Coronary artery (tissue), 2 donors: Measurements from ENCODE around the gene LCT.

Experiments
- DNase-seq: peaks from one replicate; pipeline ENCODE4 v3.0.0-alpha.2; 2017; ENCODE audit warnings: low spot score
- H3K27ac ChIP-seq, 2 donors: fragments of 200-600 bp; sonication (generic); one replicate each; pipeline ENCODE4 v1.5.1; 2016 to 2019
- H3K4me3 ChIP-seq: fragments of 200-600 bp; sonication (generic); 2 replicates; pipeline ENCODE4 v1.5.1; 2016; ENCODE audit warnings: mild to moderate bottlenecking, moderate library complexity
- TF ChIP-seq, protein P1 (sequence below): fragments of 200-600 bp; sonication (generic); IDR thresholded peaks from one replicate; pipeline ENCODE4 v1.5.1; 2019; ENCODE audit warnings: antibody characterized with exemption

LCT gene

DNA sequence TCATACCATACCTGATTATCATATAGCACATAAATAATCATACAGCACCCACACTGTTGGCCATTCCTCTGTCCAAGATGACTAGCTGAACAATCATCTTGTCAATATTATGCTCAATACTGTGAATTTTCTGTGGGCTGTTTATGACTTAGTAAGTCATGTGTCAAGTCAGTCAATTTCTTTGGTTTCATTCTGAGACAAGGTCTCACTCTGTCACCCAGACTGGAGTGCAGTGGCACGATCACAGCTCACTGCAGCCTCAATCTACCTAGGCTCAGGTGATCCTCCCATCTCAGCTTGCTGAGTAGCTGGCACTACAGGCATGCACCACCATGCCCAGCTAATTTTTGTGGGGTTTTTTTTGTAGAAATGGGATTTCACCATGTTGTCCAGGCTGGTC lies 33.6 kb upstream of the LCT start:
- Histone ChIP-seq H3K4me3 (no peak overlapping the region), H3K27ac (no peak overlapping the region)
- DNase-seq, result no peak
- TF ChIP-seq, protein P1, sequence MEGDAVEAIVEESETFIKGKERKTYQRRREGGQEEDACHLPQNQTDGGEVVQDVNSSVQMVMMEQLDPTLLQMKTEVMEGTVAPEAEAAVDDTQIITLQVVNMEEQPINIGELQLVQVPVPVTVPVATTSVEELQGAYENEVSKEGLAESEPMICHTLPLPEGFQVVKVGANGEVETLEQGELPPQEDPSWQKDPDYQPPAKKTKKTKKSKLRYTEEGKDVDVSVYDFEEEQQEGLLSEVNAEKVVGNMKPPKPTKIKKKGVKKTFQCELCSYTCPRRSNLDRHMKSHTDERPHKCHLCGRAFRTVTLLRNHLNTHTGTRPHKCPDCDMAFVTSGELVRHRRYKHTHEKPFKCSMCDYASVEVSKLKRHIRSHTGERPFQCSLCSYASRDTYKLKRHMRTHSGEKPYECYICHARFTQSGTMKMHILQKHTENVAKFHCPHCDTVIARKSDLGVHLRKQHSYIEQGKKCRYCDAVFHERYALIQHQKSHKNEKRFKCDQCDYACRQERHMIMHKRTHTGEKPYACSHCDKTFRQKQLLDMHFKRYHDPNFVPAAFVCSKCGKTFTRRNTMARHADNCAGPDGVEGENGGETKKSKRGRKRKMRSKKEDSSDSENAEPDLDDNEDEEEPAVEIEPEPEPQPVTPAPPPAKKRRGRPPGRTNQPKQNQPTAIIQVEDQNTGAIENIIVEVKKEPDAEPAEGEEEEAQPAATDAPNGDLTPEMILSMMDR, result no peak

DNA sequence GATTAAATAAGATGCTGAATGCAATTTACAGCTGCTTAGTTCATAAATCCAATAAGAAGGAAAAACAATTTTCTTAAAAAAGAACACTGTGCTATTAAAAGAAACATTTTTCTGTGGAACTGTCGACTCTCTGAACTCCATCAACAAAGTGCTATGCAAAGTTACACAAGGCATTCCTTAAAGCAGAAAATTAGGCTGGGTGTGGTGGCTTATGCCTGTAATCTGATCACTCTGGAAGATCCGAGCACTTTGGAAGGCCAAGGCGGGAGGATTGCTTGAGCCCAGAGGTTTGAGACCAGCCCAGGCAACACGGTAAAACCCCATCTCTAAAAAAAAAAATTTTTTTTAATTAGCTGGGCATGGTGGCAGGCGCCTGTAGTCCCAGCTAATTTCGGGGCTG lies 26.2 kb upstream of the LCT start:
- no peak for DNase-seq
- TF ChIP-seq, protein P1, result no peak
- no peak overlapping the region for H3K27ac ChIP-seq
- H3K4me3 ChIP-seq, result no peak overlapping the region

DNA sequence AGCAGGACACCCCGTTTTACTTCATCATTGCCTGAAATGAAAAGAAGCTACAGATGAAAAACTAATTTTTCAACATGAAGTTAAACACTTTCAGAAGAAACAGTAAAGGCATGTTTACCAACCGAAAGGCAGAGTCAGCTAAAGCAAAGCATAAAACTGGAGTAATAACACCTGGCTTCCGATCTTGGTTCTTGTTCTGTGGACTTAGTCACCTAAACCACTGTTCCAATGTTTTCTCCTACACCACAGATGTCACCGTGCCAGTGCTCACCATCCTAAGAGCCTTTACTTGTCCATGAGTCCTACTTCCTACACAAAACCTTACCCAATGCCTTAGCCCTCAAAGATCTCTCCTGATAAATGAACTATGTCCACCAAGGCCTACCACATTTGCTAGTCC lies 25.7 kb upstream of the LCT start:
- DNase-seq, result no peak
- Histone ChIP-seq H3K4me3 (no peak overlapping the region), H3K27ac (no peak overlapping the region)
- TF ChIP-seq, protein P1, result no peak

DNA sequence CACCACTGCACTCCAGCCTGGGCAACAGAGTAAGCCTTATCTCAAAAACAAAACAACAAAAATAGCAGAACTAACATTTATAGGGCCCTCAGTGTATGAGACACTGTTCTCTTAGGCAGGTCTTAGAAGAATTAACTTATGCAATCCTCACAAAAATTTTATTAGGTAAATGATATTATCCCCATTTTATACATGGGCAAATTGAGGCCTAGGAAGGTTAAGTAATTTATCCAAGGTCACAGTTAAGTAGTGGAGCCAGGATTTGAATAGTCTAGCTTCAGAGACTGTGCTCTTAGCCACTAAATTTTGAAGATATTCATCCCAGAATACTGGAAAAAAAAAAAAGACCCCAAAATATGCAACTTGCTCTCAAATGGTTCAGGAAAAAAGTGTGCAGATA lies 16.4 kb upstream of the LCT start:
- no peak overlapping the region for H3K27ac ChIP-seq
- no peak overlapping the region for H3K4me3 ChIP-seq
- DNase-seq, result no peak
- TF ChIP-seq, protein P1, result no peak

DNA sequence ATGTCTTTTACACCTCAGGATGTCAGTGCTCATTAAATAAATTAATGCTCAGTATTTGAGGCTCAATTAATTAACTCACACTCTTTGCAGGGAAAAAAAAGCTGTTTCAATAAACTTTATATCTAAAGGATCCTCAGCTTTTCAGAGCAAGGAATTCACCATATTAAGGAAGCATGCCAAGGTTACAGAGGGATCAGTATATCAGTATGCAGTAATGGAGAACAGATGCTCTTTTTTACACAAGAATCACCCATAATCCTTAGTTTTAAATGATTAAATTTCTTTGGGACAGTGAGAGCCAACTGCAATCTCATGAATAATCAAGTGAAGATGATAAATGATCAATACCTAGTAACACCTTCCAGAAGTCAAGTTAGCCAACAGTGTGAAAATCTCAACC lies 14.9 kb upstream of the LCT start:
- no peak for DNase-seq
- TF ChIP-seq, protein P1, result no peak
- no peak overlapping the region for H3K4me3 ChIP-seq

DNA sequence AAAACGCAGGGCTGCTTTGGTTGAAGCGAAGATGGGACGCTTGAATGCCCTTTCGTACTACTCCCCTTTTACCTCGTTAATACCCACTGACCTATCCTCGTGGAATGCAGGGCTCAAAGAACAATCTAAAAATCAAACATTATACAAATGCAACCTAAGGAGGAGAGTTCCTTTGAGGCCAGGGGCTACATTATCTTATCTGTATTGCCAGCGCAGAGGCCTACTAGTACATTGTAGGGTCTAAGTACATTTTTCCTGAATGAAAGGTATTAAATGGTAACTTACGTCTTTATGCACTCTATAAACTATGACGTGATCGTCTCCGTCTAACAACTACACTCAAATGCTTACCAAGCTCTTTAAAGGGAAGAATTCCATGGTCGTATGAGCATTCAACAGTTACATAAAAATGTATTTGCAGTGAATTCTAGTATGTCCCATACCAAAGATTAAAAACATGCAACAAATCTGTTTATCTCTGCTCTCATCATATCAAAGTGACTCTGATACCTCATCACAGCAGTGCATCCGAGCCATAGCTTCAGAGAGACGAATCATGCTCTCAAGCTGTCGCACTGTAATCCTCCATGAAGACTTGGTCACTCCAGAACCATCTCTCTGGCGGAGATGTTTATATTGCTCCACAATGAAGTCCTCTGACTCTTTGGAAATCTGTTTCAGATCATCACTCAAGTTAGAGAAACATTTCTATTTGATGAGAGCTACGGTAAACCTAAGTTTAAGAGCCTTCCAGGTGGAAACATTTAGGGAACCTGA lies 14.1 kb upstream of the LCT start:
- no peak overlapping the region for H3K4me3 ChIP-seq
- DNase-seq, result no peak
- H3K27ac ChIP-seq, result no peak overlapping the region
- TF ChIP-seq, protein P1, result no peak

More for the DNA sequence above, 14.9 kb upstream of the LCT start:
- no peak overlapping the region for H3K27ac ChIP-seq

DNA sequence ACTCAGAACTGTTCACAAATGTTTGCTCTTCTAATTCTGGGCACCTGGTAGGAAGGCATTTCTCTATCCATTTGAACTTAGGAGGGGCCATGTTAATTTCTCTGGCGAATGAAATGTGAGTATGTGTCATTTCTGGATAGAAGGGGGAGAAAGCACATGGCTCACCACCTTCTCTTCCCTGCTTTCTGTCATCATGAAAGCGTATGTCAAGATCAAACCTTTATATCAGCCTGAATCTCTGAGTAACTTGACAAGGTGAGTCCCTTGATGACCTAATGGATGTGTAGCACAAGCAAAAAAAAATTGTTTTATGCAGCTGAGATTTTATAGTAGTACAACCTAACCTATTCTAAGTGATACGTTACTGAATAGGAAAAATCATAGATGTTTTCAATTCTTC lies 12.1 kb upstream of the LCT start:
- TF ChIP-seq, protein P1, result no peak
- Histone ChIP-seq H3K4me3 (no peak overlapping the region), H3K27ac (no peak overlapping the region)
- DNase-seq, result no peak
